Smooth muscle cell (in vitro differentiated cells): ENCODE data around the gene PROCA1. TPM values are rescaled to one million over a fixed set of nuclear protein-coding genes. Genes with fewer than 3 reads are reported as not detected.

ENCODE experiments used
- DNase-seq: peaks from one replicate; lab custom pipeline; 2025; ENCODE audit not compliant: unreplicated experiment; lab: John Stamatoyannopoulos, UW
- H2AFZ ChIP-seq: fragments of 200-600 bp; sonication (generic); 2 replicates; pipeline ENCODE4 v1.6.0; 2016; ENCODE audit warnings: antibody characterized with exemption, low read depth, mild to moderate bottlenecking
- H3F3A ChIP-seq: fragments of 200-600 bp; sonication (generic); 2 replicates; pipeline ENCODE4 v1.6.0; 2017; ENCODE audit warnings: antibody characterized with exemption, low read depth
- H3K27ac ChIP-seq: fragments of 200-600 bp; sonication (generic); 2 replicates; pipeline ENCODE4 v1.5.1; 2016; ENCODE audit warnings: low read depth, mild to moderate bottlenecking
- H3K27me3 ChIP-seq: fragments of 200-600 bp; sonication (generic); 2 replicates; pipeline ENCODE4 v1.6.1; 2016; ENCODE audit warnings: low read depth, mild to moderate bottlenecking
- H3K36me3 ChIP-seq: fragments of 200-600 bp; sonication (generic); 2 replicates; pipeline ENCODE4 v1.5.1; 2016; ENCODE audit warnings: low read depth
- H3K4me1 ChIP-seq: fragments of 200-600 bp; sonication (generic); 2 replicates; pipeline ENCODE4 v1.5.1; 2016; ENCODE audit warnings: low read depth
- H3K4me2 ChIP-seq: fragments of 200-600 bp; sonication (generic); 2 replicates; pipeline ENCODE4 v1.6.0; 2016; ENCODE audit warnings: mild to moderate bottlenecking
- H3K4me3 ChIP-seq: fragments of 200-600 bp; sonication (generic); 2 replicates; pipeline ENCODE4 v1.5.1; 2016; ENCODE audit warnings: mild to moderate bottlenecking
- H3K79me2 ChIP-seq: fragments of 200-600 bp; sonication (generic); 2 replicates; pipeline ENCODE4 v1.6.0; 2016; ENCODE audit warnings: low read depth, mild to moderate bottlenecking
- H3K9ac ChIP-seq: fragments of 200-600 bp; sonication (generic); 2 replicates; pipeline ENCODE4 v1.6.0; 2016; ENCODE audit warnings: low read depth
- H3K9me3 ChIP-seq: fragments of 200-600 bp; sonication (generic); replicated peaks from 2 replicates; pipeline ENCODE4 v1.5.1; 2016; ENCODE audit warnings: low read depth
- H4K20me1 ChIP-seq: fragments of 200-600 bp; sonication (generic); 2 replicates; pipeline ENCODE4 v1.6.0; 2016; ENCODE audit warnings: low read depth
- CTCF ChIP-seq: fragments of 200-600 bp; sonication (generic); IDR thresholded peaks from 2 replicates; pipeline ENCODE4 v1.5.1; 2017; ENCODE audit warnings: borderline replicate concordance, mild to moderate bottlenecking, antibody characterized with exemption; ENCODE audit not compliant: insufficient read depth, poor library complexity, severe bottlenecking
- WGBS: methylation state at CpG from one replicate; pipeline ENCODE4 v1.1.7; 2016; ENCODE audit warnings: low lambda C conversion rate; 5-methylcytosine and 5-hydroxymethylcytosine counted together
- polyA plus RNA-seq: library from polyadenylated mRNA; unstranded; fragments of >200 nt; fragmentation: Nextera tagmentation; extraction: Ambion mirVana; gene quantifications from 2 replicates; pipeline ENCODE4 v1.2.1, GENCODE V29; 2016
- total RNA-seq: library from RNA; depleted of rRNA; stranded (reverse); fragments of >200 nt; gene quantifications from 2 replicates; pipeline ENCODE4 v1.2.3, GENCODE V29; 2014

PROCA1 gene
- total and polyA plus RNA-seq, 2 experiments from 2014 or later: 3.0 TPM

- Histone ChIP-seq H3K27me3 (no peaks in the 10 kb centered on the region), H3K79me2 (peaks cover 24% of the 10 kb centered on the region), H4K20me1 (peaks cover 29% of the 10 kb centered on the region), H3K36me3 (no peaks in the 10 kb centered on the region), H2AFZ (no peak overlapping the region), H3K9ac (no peak overlapping the region), H3K27ac (no peak overlapping the region), H3F3A (peaks cover 40% of the 10 kb centered on the region), H3K4me1 (peaks cover 24% of the 10 kb centered on the region), H3K4me2 (peak overlapping the region; percentile 98), H3K9me3 (no peaks in the 10 kb centered on the region), H3K4me3 (no peak overlapping the region)
- no peak for DNase-seq
- 100% methylated on average over 2 of the region's 2 CpGs for WGBS
- TF ChIP-seq CTCF: no peak
These were observed 3.5 kb upstream of the PROCA1 start for GRCh38 chr17:28715217-28715616.

GRCh38 chr17:28714281-28714680, 2.6 kb upstream of the PROCA1 start:
- 93% methylated on average over 3 of the region's 3 CpGs for WGBS
- H3K36me3 ChIP-seq: no peaks in the 10 kb centered on the region
- H2AFZ ChIP-seq: no peak overlapping the region
- peaks cover 26% of the 10 kb centered on the region for H3K4me1 ChIP-seq
- no peak overlapping the region for H3K4me2 ChIP-seq
- no peaks in the 10 kb centered on the region for H3K27me3 ChIP-seq
- H3K9me3 ChIP-seq: no peaks in the 10 kb centered on the region
- DNase-seq: no peak
- peaks cover 39% of the 10 kb centered on the region for H3F3A ChIP-seq
- TF ChIP-seq CTCF: no peak
- no peak overlapping the region for H3K4me3 ChIP-seq
- peaks cover 26% of the 10 kb centered on the region for H4K20me1 ChIP-seq
- H3K79me2 ChIP-seq: peaks cover 20% of the 10 kb centered on the region
- H3K9ac ChIP-seq: no peak overlapping the region
- no peak overlapping the region for H3K27ac ChIP-seq

- Histone ChIP-seq H3K27me3 (no peaks in the 10 kb centered on the region), H3K4me1 (peaks cover 18% of the 10 kb centered on the region), H4K20me1 (peaks cover 26% of the 10 kb centered on the region), H3K36me3 (no peaks in the 10 kb centered on the region), H3K27ac (peak overlapping the region; percentile 81), H3F3A (peaks cover 29% of the 10 kb centered on the region), H3K9ac (no peak overlapping the region), H3K4me3 (no peak overlapping the region), H3K9me3 (no peaks in the 10 kb centered on the region), H3K79me2 (peaks cover 20% of the 10 kb centered on the region), H3K4me2 (peak overlapping the region; percentile 96), H2AFZ (no peak overlapping the region)
- 79% methylated on average over 7 of the region's 7 CpGs for WGBS
- no peak for DNase-seq
- TF ChIP-seq CTCF: no peak
These were observed 1.2 kb upstream of the PROCA1 start for GRCh38 chr17:28712705-28713415.
